Measurements from ENCODE around the gene TMSB10.

The TMSB10 gene

DNA sequence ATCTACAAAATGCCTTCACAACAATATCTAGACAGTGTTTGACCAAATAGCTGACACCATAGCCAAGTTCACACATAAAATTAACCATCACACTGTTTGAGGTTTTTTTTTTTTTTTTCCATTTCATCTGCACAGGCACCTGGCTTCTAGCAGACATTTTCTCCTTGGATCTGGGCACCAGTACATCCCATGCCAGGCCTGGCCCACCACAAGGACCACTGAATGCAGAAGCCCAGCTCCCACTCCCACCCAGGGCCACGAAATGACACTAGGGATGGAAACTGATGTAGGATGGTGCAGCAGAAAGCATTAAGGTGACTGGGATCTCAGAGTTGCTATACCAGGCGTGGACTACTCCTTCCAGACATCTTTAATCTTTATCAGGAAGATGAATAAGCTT is 13.0 kb downstream of the TMSB10 start:
- TF ChIP-seq, protein P1, sequence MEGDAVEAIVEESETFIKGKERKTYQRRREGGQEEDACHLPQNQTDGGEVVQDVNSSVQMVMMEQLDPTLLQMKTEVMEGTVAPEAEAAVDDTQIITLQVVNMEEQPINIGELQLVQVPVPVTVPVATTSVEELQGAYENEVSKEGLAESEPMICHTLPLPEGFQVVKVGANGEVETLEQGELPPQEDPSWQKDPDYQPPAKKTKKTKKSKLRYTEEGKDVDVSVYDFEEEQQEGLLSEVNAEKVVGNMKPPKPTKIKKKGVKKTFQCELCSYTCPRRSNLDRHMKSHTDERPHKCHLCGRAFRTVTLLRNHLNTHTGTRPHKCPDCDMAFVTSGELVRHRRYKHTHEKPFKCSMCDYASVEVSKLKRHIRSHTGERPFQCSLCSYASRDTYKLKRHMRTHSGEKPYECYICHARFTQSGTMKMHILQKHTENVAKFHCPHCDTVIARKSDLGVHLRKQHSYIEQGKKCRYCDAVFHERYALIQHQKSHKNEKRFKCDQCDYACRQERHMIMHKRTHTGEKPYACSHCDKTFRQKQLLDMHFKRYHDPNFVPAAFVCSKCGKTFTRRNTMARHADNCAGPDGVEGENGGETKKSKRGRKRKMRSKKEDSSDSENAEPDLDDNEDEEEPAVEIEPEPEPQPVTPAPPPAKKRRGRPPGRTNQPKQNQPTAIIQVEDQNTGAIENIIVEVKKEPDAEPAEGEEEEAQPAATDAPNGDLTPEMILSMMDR (IDR thresholded peaks at IDR 0.05; ENCODE audit: low read depth, low read length) = no peak
- in situ Hi-C loops (cut with HindIII; ENCODE audit: low sequenced_read_pairs) = no loop called here
- no peak for DNase-seq (ENCODE audit: low read depth, low spot score)
- H3K4me3 ChIP-seq (ENCODE audit: low read depth, low read length) = no peak overlapping the region

- TF ChIP-seq, protein P1 (IDR thresholded peaks at IDR 0.05; ENCODE audit: low read depth, low read length) = no peak
- peak; percentile 97 for DNase-seq (ENCODE audit: low read depth, low spot score)
- in situ Hi-C loops (cut with HindIII; ENCODE audit: low sequenced_read_pairs) = no loop called here
- peak overlapping the region; percentile 10 for H3K4me3 ChIP-seq (ENCODE audit: low read depth, low read length)
Measured at GRCh38 chr2:84919885-84920580, 14.6 kb downstream of the TMSB10 start.

- DNase-seq (ENCODE audit: low read depth, low spot score) = no peak
- TF ChIP-seq, protein P1 (IDR thresholded peaks at IDR 0.05; ENCODE audit: low read depth, low read length) = no peak
- H3K4me3 ChIP-seq (ENCODE audit: low read depth, low read length) = no peak overlapping the region
- in situ Hi-C loops (cut with HindIII; ENCODE audit: low sequenced_read_pairs) = no loop called here
Measured at GRCh38 chr2:84923009-84923408, 17.6 kb downstream of the TMSB10 start.

GRCh38 chr2:84924173-84925106 is 19.0 kb downstream of the TMSB10 start:
- peak; percentile 49 for DNase-seq (ENCODE audit: low read depth, low spot score)
- no peak overlapping the region for H3K4me3 ChIP-seq (ENCODE audit: low read depth, low read length)
- TF ChIP-seq, protein P1 (IDR thresholded peaks at IDR 0.05; ENCODE audit: low read depth, low read length) = no peak
- in situ Hi-C loops (cut with HindIII; ENCODE audit: low sequenced_read_pairs) = no loop called here

GRCh38 chr2:84925336-84925723 is 19.9 kb downstream of the TMSB10 start:
- in situ Hi-C loops (cut with HindIII; ENCODE audit: low sequenced_read_pairs) = no loop called here
- TF ChIP-seq, protein P1 (IDR thresholded peaks at IDR 0.05; ENCODE audit: low read depth, low read length) = no peak
- DNase-seq (ENCODE audit: low read depth, low spot score) = no peak
- no peak overlapping the region for H3K4me3 ChIP-seq (ENCODE audit: low read depth, low read length)

DNA sequence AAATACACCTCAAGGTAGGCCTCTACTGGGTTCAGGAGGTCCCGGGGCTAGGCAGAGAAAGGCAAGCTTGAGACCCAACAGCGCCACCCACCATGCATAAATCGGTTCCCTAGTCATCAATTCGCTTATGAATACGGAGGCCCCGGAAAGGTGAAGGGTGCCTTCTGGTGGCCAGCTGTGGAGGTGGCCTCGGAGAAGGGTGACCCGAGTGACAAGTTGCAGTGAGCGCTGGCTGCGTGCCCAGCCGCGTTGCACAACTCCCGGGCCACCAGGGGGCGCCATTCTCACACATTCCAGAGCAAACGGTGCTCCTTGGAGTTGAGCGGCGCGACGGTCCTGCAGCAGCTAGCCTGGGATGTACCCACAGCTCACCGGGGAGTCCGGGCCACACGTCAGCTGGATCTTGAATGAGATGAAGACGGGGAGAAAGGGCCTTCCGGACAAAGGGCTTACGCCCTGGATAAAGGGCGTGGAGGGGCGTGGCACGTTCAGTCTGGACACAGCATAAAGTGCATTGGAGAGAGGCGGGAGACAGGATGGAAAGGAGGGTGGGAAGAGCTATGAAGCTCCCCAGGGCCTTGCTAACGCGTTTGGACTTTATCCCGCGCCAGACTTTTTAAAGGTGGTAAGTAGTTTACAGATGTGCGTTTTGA is 20.4 kb downstream of the TMSB10 start:
- in situ Hi-C loops (cut with HindIII; ENCODE audit: low sequenced_read_pairs) = no loop called here
- peak overlapping the region; percentile 36 for H3K4me3 ChIP-seq (ENCODE audit: low read depth, low read length)
- TF ChIP-seq, protein P1 (IDR thresholded peaks at IDR 0.05; ENCODE audit: low read depth, low read length) = peak; percentile 86
- peak; percentile 90 for DNase-seq (ENCODE audit: low read depth, low spot score)

All from astrocyte of the spinal cord (primary cell).